Measurements from ENCODE around the gene STOML1. TPM values are rescaled to one million over a fixed set of nuclear protein-coding genes. Genes with fewer than 3 reads are reported as not detected.

Gene STOML1
- total RNA-seq, 4 donors from 2014 or later, result 10.9 to 25.8 (median 18.2) TPM

- no peak for TF ChIP-seq CTCF (IDR thresholded peaks at IDR 0.05; ENCODE audit: low read depth)
Observed at GRCh38 chr15:73985101-73985873, 6.8 kb downstream of the STOML1 start.

- TF ChIP-seq CTCF (IDR thresholded peaks at IDR 0.05; ENCODE audit: low read depth), result no peak
Observed at GRCh38 chr15:73984208-73984979, 7.7 kb downstream of the STOML1 start.

- TF ChIP-seq CTCF (IDR thresholded peaks at IDR 0.05; ENCODE audit: low read depth), result no peak
Observed at GRCh38 chr15:73983773-73984172, 8.3 kb downstream of the STOML1 start.

GRCh38 chr15:73983211-73983727 lies 8.8 kb downstream of the STOML1 start:
- no peak for TF ChIP-seq CTCF (IDR thresholded peaks at IDR 0.05; ENCODE audit: low read depth)

GRCh38 chr15:73982222-73982962 lies 9.7 kb downstream of the STOML1 start:
- no peak for TF ChIP-seq CTCF (IDR thresholded peaks at IDR 0.05; ENCODE audit: low read depth)

- TF ChIP-seq CTCF (IDR thresholded peaks at IDR 0.05; ENCODE audit: low read depth), result no peak
Observed at GRCh38 chr15:73981761-73982221, 10.3 kb downstream of the STOML1 start.

Measured in subcutaneous adipose tissue (tissue), 4 donors.